Mesendoderm (in vitro differentiated cells): ENCODE results near the gene APBB2.

Experiments
- DNase-seq: peaks from one replicate; pipeline ENCODE4 v3.0.0; 2013
- H2AK5ac ChIP-seq: 2 replicates; pipeline ENCODE4 v1.6.1; 2013; ENCODE audit warnings: low read length, inconsistent platforms
- H2BK120ac ChIP-seq: 2 replicates; pipeline ENCODE4 v1.6.1; 2013; ENCODE audit warnings: low read depth, mild to moderate bottlenecking, low read length, moderate library complexity, mixed read lengths
- H2BK15ac ChIP-seq: replicated peaks from 2 replicates; pipeline ENCODE4 v1.6.1; 2013; ENCODE audit warnings: low read depth, mild to moderate bottlenecking, moderate library complexity
- H2BK5ac ChIP-seq: 2 replicates; pipeline ENCODE4 v1.6.1; 2013; ENCODE audit warnings: low read length, inconsistent platforms
- H3K18ac ChIP-seq: 2 replicates; pipeline ENCODE4 v1.6.1; 2013; ENCODE audit warnings: mild to moderate bottlenecking, low read length, mixed read lengths
- H3K23ac ChIP-seq: one replicate; pipeline ENCODE4 v1.6.1; 2013; ENCODE audit warnings: low read length
- H3K27ac ChIP-seq: 2 replicates; pipeline ENCODE4 v1.5.1; 2013; ENCODE audit warnings: low read depth, mild to moderate bottlenecking, inconsistent platforms, low read length, moderate library complexity
- H3K27me3 ChIP-seq: 2 replicates; pipeline ENCODE4 v1.6.1; 2013; ENCODE audit warnings: low read length, control low read depth, mild to moderate bottlenecking, inconsistent platforms; ENCODE audit not compliant: insufficient read depth, poor library complexity
- H3K36me3 ChIP-seq: 2 replicates; pipeline ENCODE4 v1.6.1; 2013; ENCODE audit warnings: low read length, inconsistent platforms; ENCODE audit not compliant: control insufficient read depth, insufficient read depth
- H3K4ac ChIP-seq: one replicate; pipeline ENCODE4 v1.6.1; 2013; ENCODE audit warnings: low read depth, mild to moderate bottlenecking, low read length, moderate library complexity
- H3K4me1 ChIP-seq: 2 replicates; pipeline ENCODE4 v1.6.1; 2013; ENCODE audit warnings: low read depth, low read length, inconsistent platforms; ENCODE audit not compliant: control insufficient read depth
- H3K4me2 ChIP-seq: 2 replicates; pipeline ENCODE4 v1.6.1; 2013; ENCODE audit warnings: low read length
- H3K4me3 ChIP-seq: 2 replicates; pipeline ENCODE4 v1.5.1; 2013; ENCODE audit warnings: mild to moderate bottlenecking, low read length
- H3K56ac ChIP-seq: one replicate; pipeline ENCODE4 v1.6.1; 2013; ENCODE audit warnings: low read length
- H3K79me1 ChIP-seq: 2 replicates; pipeline ENCODE4 v1.6.1; 2013; ENCODE audit warnings: low read length, inconsistent platforms
- H3K79me2 ChIP-seq: 2 replicates; pipeline ENCODE4 v1.6.1; 2013; ENCODE audit warnings: mild to moderate bottlenecking, low read length; ENCODE audit not compliant: control insufficient read depth, insufficient read depth
- H3K9ac ChIP-seq: 2 replicates; pipeline ENCODE4 v1.6.1; 2013; ENCODE audit warnings: low read length, inconsistent platforms
- H4K5ac ChIP-seq: one replicate; pipeline ENCODE4 v1.6.1; 2013; ENCODE audit warnings: low read length
- H4K8ac ChIP-seq: one replicate; pipeline ENCODE4 v1.6.1; 2013; ENCODE audit warnings: low read depth, mild to moderate bottlenecking, control low read depth, low read length, moderate library complexity
- WGBS: extraction: QIAGEN DNeasy Blood & Tissue Kit; methylation state at CpG from one replicate; pipeline ENCODE4 v1.1.7; 2013; ENCODE audit warnings: low lambda C conversion rate, missing lambda C conversion rate; ENCODE audit not compliant: insufficient coverage; ENCODE audit errors: extremely low coverage; 5-methylcytosine and 5-hydroxymethylcytosine counted together

The APBB2 gene

DNA sequence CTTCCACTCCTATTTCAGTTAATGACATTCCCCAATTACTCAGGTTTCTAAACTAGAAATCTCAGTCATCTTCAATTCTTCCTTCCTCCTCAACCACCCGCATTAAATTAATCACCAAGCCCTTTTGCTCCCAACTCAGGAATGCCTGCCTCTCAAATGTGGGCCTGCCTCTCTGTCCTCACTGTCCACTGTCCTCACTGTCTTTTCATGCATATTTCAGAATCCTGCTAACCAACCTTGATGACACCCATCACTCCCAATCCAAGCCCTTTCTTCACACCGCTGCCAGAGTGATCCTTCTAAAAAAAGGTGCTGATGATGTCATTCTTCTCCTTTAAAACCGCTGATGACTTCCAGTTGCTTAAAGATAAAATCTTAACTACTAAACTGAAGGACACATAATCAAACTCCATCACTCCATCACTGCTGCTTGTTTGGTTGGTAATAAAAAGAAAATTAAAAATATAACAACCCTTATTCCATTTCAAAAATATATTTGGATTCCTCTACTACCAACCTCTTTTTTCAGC is 5.1 kb upstream of the APBB2 start:
- Histone ChIP-seq H2AK5ac (no peak overlapping the region), H3K4me1 (peaks cover 5% of the 10 kb centered on the region), H3K9ac (no peak overlapping the region), H3K23ac (no peak overlapping the region), H3K4ac (no peak overlapping the region), H3K79me1 (no peaks in the 10 kb centered on the region), H2BK15ac (no peak overlapping the region), H3K4me3 (no peak overlapping the region), H3K18ac (no peak overlapping the region), H3K36me3 (no peaks in the 10 kb centered on the region), H2BK5ac (no peak overlapping the region), H3K27ac (no peak overlapping the region), H2BK120ac (no peak overlapping the region), H3K4me2 (no peak overlapping the region), H4K8ac (no peak overlapping the region), H3K56ac (no peak overlapping the region), H4K5ac (no peak overlapping the region), H3K79me2 (no peaks in the 10 kb centered on the region), H3K27me3 (no peaks in the 10 kb centered on the region)
- no peak for DNase-seq
- no CpG with 5 or more reads among the region's 3 CpGs for WGBS

DNA sequence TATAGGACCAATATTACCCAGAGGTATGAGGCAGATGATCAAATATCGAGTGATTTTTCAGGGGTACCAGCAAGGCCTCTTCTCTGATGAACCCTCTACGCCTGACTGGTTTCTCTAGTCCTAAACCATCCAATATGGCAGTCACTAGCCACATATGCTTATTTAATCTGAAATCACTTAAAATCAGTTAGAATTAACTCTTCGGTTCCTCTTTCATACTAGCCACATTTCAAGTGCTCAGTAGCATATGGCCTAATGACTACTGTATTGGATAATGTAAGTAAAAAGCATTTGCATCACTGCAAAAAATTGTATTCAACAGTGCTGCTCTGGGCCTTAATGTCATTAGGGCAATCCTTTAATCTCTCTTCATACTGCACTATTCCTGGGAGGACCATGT is 4.4 kb upstream of the APBB2 start:
- H3K79me2 ChIP-seq, result no peaks in the 10 kb centered on the region
- H3K27ac ChIP-seq, result no peak overlapping the region
- H3K4me2 ChIP-seq, result no peak overlapping the region
- no peak overlapping the region for H3K4ac ChIP-seq
- no peak overlapping the region for H2AK5ac ChIP-seq
- no peak overlapping the region for H3K4me3 ChIP-seq
- H4K8ac ChIP-seq, result no peak overlapping the region
- no CpG with 5 or more reads among the region's 3 CpGs for WGBS
- H3K27me3 ChIP-seq, result no peaks in the 10 kb centered on the region
- H3K36me3 ChIP-seq, result no peaks in the 10 kb centered on the region
- H3K56ac ChIP-seq, result no peak overlapping the region
- no peak overlapping the region for H3K9ac ChIP-seq
- no peaks in the 10 kb centered on the region for H3K79me1 ChIP-seq
- no peak overlapping the region for H3K23ac ChIP-seq
- H3K4me1 ChIP-seq, result peaks cover 5% of the 10 kb centered on the region
- no peak overlapping the region for H3K18ac ChIP-seq
- no peak overlapping the region for H2BK15ac ChIP-seq
- H2BK5ac ChIP-seq, result no peak overlapping the region
- H2BK120ac ChIP-seq, result no peak overlapping the region
- H4K5ac ChIP-seq, result no peak overlapping the region
- DNase-seq, result no peak

DNA sequence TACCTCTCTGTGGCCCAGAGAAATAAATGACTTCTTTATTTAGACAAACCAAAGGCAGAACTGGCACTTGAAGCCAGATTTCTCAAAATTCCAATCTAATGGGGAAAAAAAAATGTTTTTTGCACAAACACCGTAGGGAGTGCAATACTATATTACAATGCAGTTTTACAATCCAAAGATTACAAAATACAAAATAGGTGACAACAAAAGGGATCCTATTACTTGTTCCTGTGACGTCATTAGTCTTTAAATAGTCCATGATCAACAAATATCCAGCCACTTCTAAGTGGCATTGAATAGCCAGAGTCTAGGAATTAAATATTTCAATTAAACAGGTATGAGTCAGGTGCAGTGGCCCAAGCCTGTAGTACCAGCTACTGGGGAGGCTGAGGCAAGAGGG is 3.0 kb upstream of the APBB2 start:
- no CpG with 5 or more reads among the region's 2 CpGs for WGBS
- H3K27me3 ChIP-seq, result no peaks in the 10 kb centered on the region

DNA sequence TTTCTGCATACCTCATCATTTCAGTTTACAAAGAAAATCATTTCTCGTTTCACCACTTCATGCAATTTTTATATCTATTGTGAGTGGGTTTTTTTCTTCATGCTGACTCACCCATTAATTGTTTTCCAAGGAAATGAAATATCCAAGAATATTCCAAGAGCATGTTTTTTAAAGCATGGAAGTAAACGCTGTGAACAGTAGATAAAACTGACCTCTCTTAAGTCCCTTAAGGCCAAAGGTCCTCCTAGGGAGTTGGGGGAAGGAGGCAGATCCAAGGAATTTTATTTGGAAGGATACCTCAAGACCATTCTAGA is 2.6 kb upstream of the APBB2 start:
- no peak overlapping the region for H2AK5ac ChIP-seq
- H3K79me1 ChIP-seq, result no peaks in the 10 kb centered on the region
- peak overlapping the region; percentile 98 for H3K18ac ChIP-seq
- H3K23ac ChIP-seq, result no peak overlapping the region
- no peak overlapping the region for H2BK5ac ChIP-seq
- H3K4ac ChIP-seq, result no peak overlapping the region
- H3K27ac ChIP-seq, result no peak overlapping the region
- peak overlapping the region; percentile 78 for H3K56ac ChIP-seq
- DNase-seq, result no peak
- no peak overlapping the region for H2BK15ac ChIP-seq
- no peaks in the 10 kb centered on the region for H3K79me2 ChIP-seq
- H3K4me1 ChIP-seq, result peaks cover 5% of the 10 kb centered on the region
- no peak overlapping the region for H2BK120ac ChIP-seq
- H4K8ac ChIP-seq, result no peak overlapping the region
- no peaks in the 10 kb centered on the region for H3K27me3 ChIP-seq
- H3K9ac ChIP-seq, result peak overlapping the region; percentile 94
- no peak overlapping the region for H3K4me3 ChIP-seq
- H3K36me3 ChIP-seq, result no peaks in the 10 kb centered on the region
- no CpG with 5 or more reads among the region's 2 CpGs for WGBS
- H4K5ac ChIP-seq, result no peak overlapping the region
- peak overlapping the region; percentile 86 for H3K4me2 ChIP-seq

More for the DNA sequence above, 3.0 kb upstream of the APBB2 start:
- Histone ChIP-seq H3K36me3 (no peaks in the 10 kb centered on the region), H3K18ac (no peak overlapping the region), H3K79me2 (no peaks in the 10 kb centered on the region), H4K5ac (no peak overlapping the region), H3K27ac (no peak overlapping the region), H3K23ac (no peak overlapping the region), H2BK15ac (peak overlapping the region; percentile 37), H3K4ac (no peak overlapping the region), H2BK120ac (no peak overlapping the region), H3K9ac (no peak overlapping the region), H4K8ac (no peak overlapping the region), H3K4me3 (no peak overlapping the region), H3K79me1 (no peaks in the 10 kb centered on the region), H3K4me1 (peaks cover 5% of the 10 kb centered on the region), H3K4me2 (no peak overlapping the region), H2BK5ac (no peak overlapping the region), H3K56ac (peak overlapping the region; percentile 63), H2AK5ac (no peak overlapping the region)
- DNase-seq, result no peak

DNA sequence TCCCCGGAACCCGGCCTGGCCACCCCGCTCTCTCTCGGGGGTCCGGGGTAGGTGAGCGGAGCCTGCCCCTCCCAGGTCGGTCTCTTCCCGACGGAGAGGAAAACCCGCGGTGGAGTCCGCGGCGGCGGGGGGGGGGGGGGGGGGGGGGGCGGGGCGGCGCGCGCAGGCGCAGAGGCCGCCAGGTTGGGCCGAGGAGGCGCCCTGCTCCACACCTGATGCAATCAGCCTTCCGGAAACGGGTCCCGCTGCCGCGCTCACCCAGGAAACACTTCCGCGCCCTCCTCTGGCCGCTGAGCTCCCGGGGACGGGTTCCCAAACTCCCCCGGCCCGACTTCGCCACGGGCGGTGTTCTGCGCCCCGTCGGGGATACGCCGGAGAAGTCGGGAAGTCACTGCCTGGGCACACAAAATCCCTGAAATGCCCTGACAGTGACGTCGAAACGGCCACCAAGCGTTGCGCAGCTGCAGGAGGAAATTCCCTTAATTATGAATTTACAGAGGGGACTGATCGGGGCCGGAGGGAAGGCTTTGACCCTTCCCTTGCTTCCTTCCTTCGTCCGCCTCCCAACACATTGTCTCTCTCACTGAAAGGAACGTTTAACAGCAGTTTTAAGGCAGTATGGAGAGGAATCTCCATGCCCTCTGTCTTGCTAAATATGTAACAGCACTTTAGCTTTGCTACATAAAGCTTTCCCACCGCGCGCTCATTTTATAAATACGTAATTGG is 2.1 kb upstream of the APBB2 start:
- no CpG with 5 or more reads among the region's 59 CpGs for WGBS
- Histone ChIP-seq H3K27me3 (no peaks in the 10 kb centered on the region), H3K27ac (peak overlapping the region; percentile 81)

DNA sequence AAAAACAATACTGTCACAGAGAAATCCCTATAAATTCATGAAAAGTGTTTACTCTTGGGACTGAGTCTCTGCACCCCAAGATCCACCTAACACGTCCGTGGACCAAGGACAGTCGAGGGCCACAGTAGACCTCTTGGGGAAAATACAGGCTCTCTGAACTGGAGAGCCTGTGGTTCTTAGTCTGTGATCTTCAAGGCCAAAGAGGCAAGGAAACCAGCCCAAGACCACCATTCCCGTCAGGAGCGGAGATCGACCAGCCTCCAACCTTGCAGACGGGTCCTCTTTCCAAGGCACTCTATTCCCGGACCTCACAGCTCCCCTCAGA is 1.6 kb upstream of the APBB2 start:
- H3K79me1 ChIP-seq, result no peaks in the 10 kb centered on the region
- H2BK120ac ChIP-seq, result no peak overlapping the region
- H3K79me2 ChIP-seq, result no peaks in the 10 kb centered on the region
- H3K56ac ChIP-seq, result peak overlapping the region; percentile 93
- H3K4me2 ChIP-seq, result peak overlapping the region; percentile 72
- no peaks in the 10 kb centered on the region for H3K27me3 ChIP-seq
- H4K5ac ChIP-seq, result peak overlapping the region; percentile 10
- H2BK15ac ChIP-seq, result no peak overlapping the region
- H3K4me1 ChIP-seq, result peaks cover 5% of the 10 kb centered on the region
- DNase-seq, result no peak
- H3K27ac ChIP-seq, result peak overlapping the region; percentile 81
- no peaks in the 10 kb centered on the region for H3K36me3 ChIP-seq
- peak overlapping the region; percentile 20 for H3K4ac ChIP-seq
- no CpG with 5 or more reads among the region's 8 CpGs for WGBS
- no peak overlapping the region for H3K23ac ChIP-seq
- peak overlapping the region; percentile 94 for H4K8ac ChIP-seq
- peak overlapping the region; percentile 70 for H3K18ac ChIP-seq
- H2AK5ac ChIP-seq, result no peak overlapping the region
- H3K4me3 ChIP-seq, result peak overlapping the region; percentile 68
- peak overlapping the region; percentile 93 for H3K9ac ChIP-seq
- peak overlapping the region; percentile 43 for H2BK5ac ChIP-seq

More for the DNA sequence above, 2.1 kb upstream of the APBB2 start:
- H2AK5ac ChIP-seq, result no peak overlapping the region
- H4K8ac ChIP-seq, result peak overlapping the region; percentile 94
- peak overlapping the region; percentile 94 for H3K9ac ChIP-seq
- no peak overlapping the region for H2BK120ac ChIP-seq
- peak overlapping the region; percentile 98 for H3K18ac ChIP-seq
- no peak overlapping the region for H2BK15ac ChIP-seq
- H3K79me2 ChIP-seq, result no peaks in the 10 kb centered on the region
- H3K4ac ChIP-seq, result peak overlapping the region; percentile 37
- H3K56ac ChIP-seq, result peak overlapping the region; percentile 93
- peak overlapping the region; percentile 86 for H3K4me2 ChIP-seq
- H2BK5ac ChIP-seq, result peak overlapping the region; percentile 43
- peaks cover 5% of the 10 kb centered on the region for H3K4me1 ChIP-seq
- H3K79me1 ChIP-seq, result no peaks in the 10 kb centered on the region
- peak overlapping the region; percentile 68 for H3K4me3 ChIP-seq
- peak overlapping the region; percentile 74 for H4K5ac ChIP-seq
- no peaks in the 10 kb centered on the region for H3K36me3 ChIP-seq
- DNase-seq, result peak; percentile 91
- no peak overlapping the region for H3K23ac ChIP-seq
